HepG2 (cell line): Measurements from ENCODE around the gene NDUFB3. TPM values are rescaled to one million over a fixed set of nuclear protein-coding genes. Genes with fewer than 3 reads are reported as not detected.

ENCODE experiments used
- ATF4 ChIP-seq, 2 experiments: fragments of 450-650 bp in 1 of 2; sonication (generic) in 1 of 2; formaldehyde crosslinking; IDR thresholded peaks; 2 replicates each; pipeline versions ENCODE4 v1.5.0 to v1.8.0; 2020 to 2022; ENCODE audit warnings: mild to moderate bottlenecking in 1 of 2, missing genetic modification reagents in 1 of 2
- CHD4 ChIP-seq: fragments of 200-600 bp; sonication (generic); IDR thresholded peaks from 2 replicates; pipeline ENCODE4 v1.7.0; 2017; ENCODE audit warnings: mild to moderate bottlenecking, low read length, borderline replicate concordance
- FOXA3 ChIP-seq: IDR thresholded peaks from 2 replicates; pipeline ENCODE4 v1.6.1; 2016; ENCODE audit warnings: missing genetic modification reagents, missing compliant biosample characterization
- FOXJ3 ChIP-seq: sonication (generic); formaldehyde crosslinking; IDR thresholded peaks from 2 replicates; pipeline ENCODE4 v1.4.0; 2020; ENCODE audit warnings: missing genetic modification reagents, mild to moderate bottlenecking, borderline replicate concordance
- FOXO1 ChIP-seq: sonication (generic); formaldehyde crosslinking; IDR thresholded peaks from 2 replicates; pipeline ENCODE4 v1.4.0; 2020; ENCODE audit warnings: missing genetic modification reagents
- GATA4 ChIP-seq: sonication (generic); IDR thresholded peaks from 2 replicates; pipeline ENCODE4 v1.6.1; 2016; ENCODE audit warnings: antibody characterized with exemption, low read depth, borderline replicate concordance
- HNF4G ChIP-seq, 2 experiments: sonication (generic) in 1 of 2; formaldehyde crosslinking in 1 of 2; IDR thresholded peaks; 2 replicates each; pipeline versions ENCODE4 v1.4.0 to v1.6.1; 2011 to 2020; ENCODE audit warnings: borderline replicate concordance in 2 of 2, low read depth in 2 of 2, mild to moderate bottlenecking in 2 of 2, low read length in 1 of 2, missing genetic modification reagents in 1 of 2, moderate library complexity in 1 of 2
- IKZF4 ChIP-seq: sonication (generic); formaldehyde crosslinking; IDR thresholded peaks from 2 replicates; pipeline ENCODE4 v1.5.1; 2020; ENCODE audit warnings: borderline replicate concordance, mild to moderate bottlenecking, low read depth, missing genetic modification reagents; ENCODE audit errors: not compliant biosample characterization
- JDP2 ChIP-seq: sonication (generic); formaldehyde crosslinking; IDR thresholded peaks from 2 replicates; pipeline ENCODE4 v1.8.1; 2022; ENCODE audit warnings: missing genetic modification reagents, borderline replicate concordance
- KDM1A ChIP-seq: IDR thresholded peaks from 2 replicates; pipeline ENCODE4 v1.6.1; 2016; ENCODE audit warnings: missing compliant biosample characterization
- MAFK ChIP-seq, 2 experiments: IDR thresholded peaks in 1 of 2; conservative IDR thresholded peaks in 1 of 2; 2 replicates each; pipeline ENCODE4 v1.6.1; 2011; ENCODE audit warnings: improper control_type of control experiment in 2 of 2, low read length in 2 of 2
- MED1 ChIP-seq: sonication (generic); formaldehyde crosslinking; IDR thresholded peaks from 2 replicates; pipeline ENCODE4 v1.4.0; 2020; ENCODE audit warnings: missing genetic modification reagents
- MEIS1 ChIP-seq: sonication (generic); formaldehyde crosslinking; IDR thresholded peaks from 2 replicates; pipeline ENCODE4 v1.9.0; 2021; ENCODE audit warnings: mild to moderate bottlenecking, missing genetic modification reagents, moderate library complexity, borderline replicate concordance
- ONECUT2 ChIP-seq: sonication (generic); formaldehyde crosslinking; IDR thresholded peaks from 2 replicates; pipeline ENCODE4 v1.4.0; 2020; ENCODE audit warnings: missing genetic modification reagents
- RARG ChIP-seq: sonication (generic); formaldehyde crosslinking; IDR thresholded peaks from 2 replicates; pipeline ENCODE4 v1.4.0; 2020; ENCODE audit warnings: low read depth, mild to moderate bottlenecking, missing genetic modification reagents
- SKI ChIP-seq: fragments of 450-650 bp; IDR thresholded peaks from one replicate; pipeline ENCODE4 v1.6.1; 2018; ENCODE audit warnings: mild to moderate bottlenecking; ENCODE audit not compliant: partially characterized antibody
- TFE3 ChIP-seq: IDR thresholded peaks from 2 replicates; pipeline ENCODE4 v1.6.1; 2016
- USF2 ChIP-seq, 2 experiments: sonication (generic) in 1 of 2; formaldehyde crosslinking in 1 of 2; IDR thresholded peaks; 2 replicates each; pipeline versions ENCODE4 v1.5.1 to v1.6.1; 2011 to 2020; ENCODE audit warnings: borderline replicate concordance in 1 of 2, low read depth in 1 of 2, low read length in 1 of 2, mild to moderate bottlenecking in 1 of 2, missing genetic modification reagents in 1 of 2, moderate library complexity in 1 of 2
- ZKSCAN8 ChIP-seq: IDR thresholded peaks from 2 replicates; pipeline ENCODE4 v1.6.1; 2016; ENCODE audit warnings: borderline replicate concordance, missing genetic modification reagents, missing compliant biosample characterization
- ZNF224 ChIP-seq: sonication (generic); formaldehyde crosslinking; IDR thresholded peaks from 2 replicates; pipeline ENCODE4 v1.5.0; 2020; ENCODE audit warnings: mild to moderate bottlenecking, missing genetic modification reagents
- ZNF503 ChIP-seq: sonication (generic); formaldehyde crosslinking; IDR thresholded peaks from 2 replicates; pipeline ENCODE4 v1.4.0; 2020; ENCODE audit warnings: missing genetic modification reagents
- ZNF746 ChIP-seq: sonication (generic); formaldehyde crosslinking; IDR thresholded peaks from 2 replicates; pipeline ENCODE4 v1.8.0; 2022; ENCODE audit warnings: mild to moderate bottlenecking, missing genetic modification reagents
- polyA plus RNA-seq, 8 experiments: library from polyadenylated mRNA; depleted of rRNA in 3 of 8; stranded (reverse) in 7 of 8; unstranded in 1 of 8; fragments of >200 nt; fragmentation: Illumina TruSeq in 4 of 8; extraction: Trizol in 4 of 8; gene quantifications; 2 replicates each; pipeline versions ENCODE4 v1.2.1 to v1.2.3, GENCODE V29; 2011 to 2016; ENCODE audit warnings: low read depth in 4 of 8, missing spikeins in 1 of 8, mixed read lengths in 1 of 8; ENCODE audit not compliant: insufficient read depth in 1 of 8
- total RNA-seq, 5 experiments: library from RNA; depleted of rRNA; stranded (reverse); fragments of >200 nt; fragmentation: Illumina TruSeq; extraction: Trizol; gene quantifications; 2 replicates each; pipeline ENCODE4 v1.2.3, GENCODE V29; 2016; ENCODE audit warnings: low read depth in 1 of 5

The NDUFB3 gene
- total and polyA plus RNA-seq, 2 of the 13 experiments (the other 11 are each of a cell fraction or from before 2014, with no cell fraction given), result 50.7 to 159 TPM

GRCh38 chr2:201057715-201058248 lies 14.0 kb upstream of the NDUFB3 start (continued):
- peak; percentile 80 for TF ChIP-seq MED1 (CRISPR knock-in tag)
- peak; percentile 99 to 100 for TF ChIP-seq MAFK (conservative IDR thresholded peaks at IDR 0.05 in 1 of 2, IDR thresholded peaks at IDR 0.05 in 1 of 2; ENCODE audit: low read length in 2 of 2)
- TF ChIP-seq CHD4, result no peak; the same call in 1 of the 2 replicates
- TF ChIP-seq HNF4G (IDR thresholded peaks at IDR 0.05; ENCODE audit: borderline replicate concordance, low read depth, low read length), result peak; percentile 83
- 0 out of 2 replicates have a peak, but pooled peaks have one; percentile 45 for TF ChIP-seq HNF4G (CRISPR knock-in tag; IDR thresholded peaks at IDR 0.05; ENCODE audit: borderline replicate concordance, low read depth)
- TF ChIP-seq GATA4, result peak; percentile 51; the same call in 1 of the 2 replicates
- peak; percentile 50; the same call in 1 of the 2 replicates for TF ChIP-seq MEIS1
- peak; percentile 91 for TF ChIP-seq TFE3 (CRISPR knock-in tag)
- TF ChIP-seq RARG (CRISPR knock-in tag), result 0 out of 2 replicates have a peak, but pooled peaks have one; percentile 31
- peak; percentile 82 for TF ChIP-seq USF2 (IDR thresholded peaks at IDR 0.05; ENCODE audit: low read depth, low read length)
- peak; percentile 74; the same call in 1 of the 2 replicates for TF ChIP-seq USF2 (CRISPR knock-in tag; IDR thresholded peaks at IDR 0.05; ENCODE audit: borderline replicate concordance)
- no peak for TF ChIP-seq JDP2
- TF ChIP-seq IKZF4 (CRISPR knock-in tag), result no peak
- TF ChIP-seq FOXJ3, result peak; percentile 82; the same call in 1 of the 2 replicates
- peak; percentile 58; the same call in 1 of the 2 replicates for TF ChIP-seq ZKSCAN8 (CRISPR knock-in tag)
- peak in 1 of 2 experiments; percentile 22; a peak in 1 of 4 replicates for TF ChIP-seq ATF4 (CRISPR knock-in tag; IDR thresholded peaks at IDR 0.05)
- TF ChIP-seq FOXO1, result 0 out of 2 replicates have a peak, but pooled peaks have one; percentile 44
- TF ChIP-seq ZNF224, result no peak
- peak; percentile 69 for TF ChIP-seq SKI
- no peak for TF ChIP-seq KDM1A (CRISPR knock-in tag)
- TF ChIP-seq FOXA3, result peak; percentile 92
- TF ChIP-seq ONECUT2 (CRISPR knock-in tag), result peak; percentile 75
- TF ChIP-seq ZNF746 (CRISPR knock-in tag), result no peak
- TF ChIP-seq ZNF503 (CRISPR knock-in tag), result peak; percentile 67; the same call in 1 of the 2 replicates
